NCI-H446 (cell line): ENCODE results near the gene FAM168A.

Experiments
- DNase-seq, 2 experiments: peaks; one replicate each; lab custom pipeline; 2025; lab: John Stamatoyannopoulos, UW

FAM168A gene

GRCh38 chr11:73555615-73556014 is 42.3 kb downstream of the FAM168A start:
- no peak for DNase-seq

DNA sequence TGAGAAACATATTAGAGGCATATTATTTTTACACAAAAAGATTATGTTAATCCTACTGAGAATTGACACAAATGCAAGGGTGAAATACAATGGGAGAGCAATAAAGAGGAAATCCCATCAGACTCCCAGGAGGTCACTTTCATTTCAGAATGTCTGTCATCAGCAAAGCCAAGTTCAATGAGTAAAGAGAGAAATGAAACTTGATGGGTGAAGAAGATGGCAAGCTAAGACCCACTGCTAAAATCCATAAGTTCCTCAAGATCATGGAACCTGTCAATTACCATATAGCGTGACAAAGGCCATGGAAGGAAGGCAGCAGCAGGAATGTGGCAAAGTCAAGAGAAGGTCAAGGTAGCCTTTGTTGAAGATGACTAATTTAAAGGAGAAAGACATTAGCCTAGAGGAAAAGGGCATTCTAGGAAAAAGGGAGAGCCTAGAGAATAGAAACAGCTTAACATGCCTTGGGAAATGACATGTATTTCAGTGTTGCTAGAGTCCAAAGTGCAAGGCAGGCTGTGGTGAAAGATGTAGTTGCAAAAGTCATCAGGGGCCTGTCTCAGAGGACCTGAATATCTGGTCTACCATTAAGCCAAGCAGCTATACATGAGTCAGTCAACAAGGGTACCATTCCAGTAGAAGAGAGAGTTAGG is 43.1 kb downstream of the FAM168A start:
- no peak for DNase-seq

DNA sequence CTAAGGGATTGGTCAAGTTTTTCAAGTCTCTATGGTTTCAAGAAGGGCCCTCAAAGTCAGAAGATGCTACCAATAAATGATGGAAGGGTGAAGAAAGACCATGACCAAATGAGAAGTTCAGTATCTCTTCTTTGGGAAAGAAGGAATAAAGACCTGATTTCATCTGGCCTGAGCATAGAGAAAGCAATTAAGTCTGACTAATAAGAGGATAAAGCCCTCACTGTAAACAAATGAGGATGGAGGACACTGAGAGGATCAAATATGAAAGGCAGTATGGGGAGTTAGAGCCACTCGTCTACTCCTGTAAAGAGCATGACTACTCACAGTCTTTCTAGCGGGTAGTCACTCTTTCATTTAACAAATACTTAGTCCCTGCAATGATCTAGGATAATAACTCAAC is 44.6 kb downstream of the FAM168A start:
- no peak for DNase-seq

DNA sequence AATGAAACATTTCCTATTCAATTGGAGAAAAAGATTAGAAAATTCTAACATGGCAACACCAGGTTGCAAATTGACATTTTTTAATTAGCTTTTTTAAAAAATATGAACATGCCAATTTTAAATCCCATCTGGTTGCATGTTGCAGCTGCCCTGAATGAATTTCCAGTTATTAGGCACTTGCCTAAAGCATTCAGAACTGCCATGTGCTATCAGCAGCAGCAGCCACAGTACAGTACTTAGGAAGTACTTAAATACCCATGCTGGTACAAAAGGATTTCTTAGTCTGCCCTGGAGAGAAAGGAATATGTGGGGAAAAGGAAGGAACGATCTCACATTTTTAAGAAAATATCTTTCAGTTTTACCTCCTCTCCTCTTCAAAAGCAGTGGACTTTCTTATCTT is 46.2 kb downstream of the FAM168A start:
- DNase-seq = no peak

- DNase-seq = no peak
Observed at GRCh38 chr11:73549376-73549775, 48.5 kb downstream of the FAM168A start.

- DNase-seq = no peak
Observed at GRCh38 chr11:73547706-73548595, 50.0 kb downstream of the FAM168A start.

DNA sequence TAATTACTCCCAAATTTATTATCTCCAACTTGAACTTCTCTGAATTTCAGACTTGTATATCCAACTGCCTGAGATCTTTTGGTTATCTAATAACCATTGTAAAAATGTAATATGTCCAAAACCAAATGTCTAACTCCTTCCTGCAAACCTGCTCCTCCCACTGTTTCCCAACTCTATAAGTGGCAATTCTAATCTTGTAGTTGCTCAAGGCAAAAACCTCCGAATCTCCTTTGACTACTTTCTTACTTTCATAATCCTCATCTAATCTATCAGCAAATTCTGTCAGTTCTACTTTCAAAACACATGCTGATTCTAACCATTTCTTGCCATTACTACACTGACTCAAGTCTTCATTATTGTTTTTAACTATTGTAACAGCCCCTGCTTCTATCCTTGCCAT is 55.7 kb downstream of the FAM168A start:
- no peak for DNase-seq

GRCh38 chr11:73539506-73540084 is 58.3 kb downstream of the FAM168A start:
- DNase-seq = peak; percentile 22 to 31

- DNase-seq = peak in 1 of 2 experiments; percentile 10
Observed at GRCh38 chr11:73538381-73538872, 59.5 kb downstream of the FAM168A start.

DNA sequence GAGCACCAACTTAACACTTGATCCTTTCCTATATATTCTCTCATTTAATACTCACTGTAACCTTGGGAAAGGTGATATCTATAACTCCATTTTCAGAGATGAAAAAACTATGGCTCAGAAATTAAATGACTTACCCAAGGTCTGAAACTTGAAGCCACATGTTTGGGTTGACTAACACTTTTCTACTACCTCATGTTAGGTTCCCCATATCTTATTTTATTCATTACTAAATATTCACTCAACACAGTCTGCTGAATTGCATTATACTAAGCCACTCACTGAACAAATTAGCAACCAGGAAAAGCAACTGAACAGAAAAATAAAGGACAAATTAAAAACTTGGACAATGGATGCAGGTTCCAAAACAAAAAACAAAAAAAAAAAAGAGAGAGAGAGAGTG is 59.9 kb downstream of the FAM168A start:
- DNase-seq = no peak

- DNase-seq = no peak
Observed at GRCh38 chr11:73536961-73537360, 61.0 kb downstream of the FAM168A start.

DNA sequence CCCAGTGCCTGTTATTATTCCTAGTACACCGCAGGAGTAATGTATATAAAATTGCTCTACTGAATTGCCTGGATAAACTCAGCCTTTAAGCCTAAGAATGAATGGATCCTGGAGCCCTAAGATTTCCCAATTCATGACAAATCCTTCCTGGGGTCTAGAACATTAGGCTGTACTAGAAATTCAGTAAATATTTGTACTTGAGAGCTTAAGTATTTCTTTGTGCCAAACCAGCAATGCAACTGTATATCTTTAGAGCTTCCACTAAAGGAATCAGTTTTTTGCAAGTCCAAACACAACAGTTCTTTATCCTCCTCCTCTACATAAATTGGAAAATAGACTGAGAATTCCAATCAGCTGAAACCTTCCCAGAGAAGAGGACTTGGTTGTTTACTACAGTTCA is 65.6 kb downstream of the FAM168A start:
- DNase-seq = no peak

DNA sequence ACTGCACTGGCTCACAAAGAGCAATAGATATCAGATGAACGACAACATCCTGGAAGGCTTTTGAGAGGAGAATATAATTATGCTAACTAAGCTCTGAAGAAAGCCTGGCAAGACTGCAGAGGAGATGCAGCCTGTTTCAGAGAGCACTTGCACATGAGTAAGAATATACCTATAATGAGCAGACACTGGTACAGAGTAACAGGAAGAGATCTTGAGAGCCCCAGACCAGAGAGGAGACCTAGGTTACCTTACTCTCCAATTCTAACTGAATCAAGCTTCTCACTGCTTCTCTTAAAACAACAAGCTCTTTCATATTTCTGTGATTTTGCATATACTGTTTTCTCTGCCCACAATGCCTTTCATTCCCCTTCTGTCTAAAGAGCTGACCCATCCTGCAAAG is 66.5 kb downstream of the FAM168A start:
- no peak for DNase-seq

- no peak for DNase-seq
Observed at GRCh38 chr11:73530109-73530508, 67.8 kb downstream of the FAM168A start.

DNA sequence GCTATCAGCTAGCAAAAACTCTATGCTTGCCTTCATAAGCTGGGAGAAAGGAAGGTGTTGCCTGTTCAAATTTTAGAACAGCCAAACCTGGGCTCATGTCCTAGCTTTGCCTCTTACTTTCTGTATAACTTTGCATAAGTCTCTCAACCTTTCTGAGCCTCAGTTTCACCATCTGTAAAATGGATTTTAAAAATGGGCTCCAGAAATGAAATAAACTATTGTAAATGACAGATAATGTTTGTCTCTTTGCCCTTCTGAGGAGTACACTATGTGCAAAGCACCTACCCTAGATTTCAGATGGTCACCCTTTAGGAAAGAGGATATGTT is 68.7 kb downstream of the FAM168A start:
- no peak for DNase-seq

DNA sequence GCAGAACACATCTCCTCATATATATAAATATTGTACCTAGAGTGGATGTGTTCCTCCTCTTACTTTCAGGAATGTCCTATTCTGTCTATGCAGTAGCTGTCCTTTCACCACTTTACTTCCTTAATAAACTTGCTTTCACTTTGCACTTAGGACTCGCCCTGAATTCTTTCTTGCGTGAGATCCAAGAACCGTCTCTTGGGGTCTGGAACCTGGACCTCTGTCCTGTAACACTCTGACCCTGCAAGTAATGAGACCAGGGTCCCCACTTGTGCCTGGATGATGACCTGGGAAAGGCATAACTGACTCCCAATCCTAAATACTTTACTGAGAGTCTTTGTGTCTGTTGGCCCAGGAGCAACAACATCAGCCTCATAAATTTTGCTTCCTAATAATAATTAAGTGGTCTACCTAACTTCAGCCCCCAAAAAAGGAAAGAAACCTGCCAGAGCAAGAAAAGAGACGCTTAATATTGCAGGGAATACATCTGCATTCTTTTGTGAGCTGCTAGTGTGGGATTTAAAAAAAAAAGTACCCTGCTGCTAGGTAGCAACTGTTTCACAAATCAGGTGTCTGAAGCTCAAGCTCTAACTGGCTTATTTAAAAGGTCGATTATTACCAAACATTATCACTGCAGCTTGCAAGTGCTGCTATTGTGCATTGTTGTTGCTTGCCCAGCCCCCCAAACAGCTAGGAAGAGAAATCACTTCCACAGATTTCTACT is 69.3 kb downstream of the FAM168A start:
- DNase-seq = no peak

DNA sequence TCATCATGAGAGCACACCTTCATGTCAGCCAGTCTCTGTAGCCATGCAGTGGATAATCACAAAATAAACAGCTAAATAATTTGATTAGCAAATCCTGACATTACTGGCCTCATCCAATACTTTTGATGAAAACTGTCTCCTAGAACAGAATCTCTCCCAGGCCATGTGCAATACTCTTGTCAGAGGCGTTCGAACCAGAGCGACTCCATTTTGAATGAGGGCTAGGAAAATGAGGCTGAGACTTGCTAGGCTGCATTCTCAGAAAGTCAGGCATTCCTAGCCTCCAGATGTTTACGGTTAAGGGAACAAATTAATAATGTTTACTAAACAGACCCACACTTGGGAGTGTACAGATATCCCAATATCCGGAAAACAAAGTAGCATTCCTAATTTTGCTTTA is 69.9 kb downstream of the FAM168A start:
- DNase-seq = no peak

DNA sequence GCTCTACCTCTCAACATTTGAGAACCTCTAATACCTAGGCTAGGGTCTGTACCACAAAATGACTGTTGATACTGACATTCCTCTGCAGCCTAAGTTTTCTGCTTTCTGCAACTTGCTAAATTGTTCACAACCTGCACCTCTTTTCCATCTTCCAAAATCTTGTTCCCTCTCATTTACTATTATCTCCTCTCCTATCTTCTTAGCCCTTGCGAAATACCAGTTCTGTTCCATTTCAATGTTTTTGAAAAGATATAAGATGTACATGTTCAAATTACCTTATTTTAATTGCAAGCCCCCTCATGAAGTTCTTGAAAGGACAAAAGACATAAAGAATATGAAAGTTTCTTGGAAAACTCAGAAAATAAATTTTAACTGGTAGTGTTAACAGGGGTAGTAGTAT is 72.3 kb downstream of the FAM168A start:
- DNase-seq = no peak

- DNase-seq = no peak
Observed at GRCh38 chr11:73524774-73525173, 73.1 kb downstream of the FAM168A start.

- DNase-seq = peak; percentile 19 to 52
Observed at GRCh38 chr11:73521621-73522020, 76.3 kb downstream of the FAM168A start.

GRCh38 chr11:73520353-73521061 is 77.4 kb downstream of the FAM168A start:
- DNase-seq = peak; percentile 19 to 39

DNA sequence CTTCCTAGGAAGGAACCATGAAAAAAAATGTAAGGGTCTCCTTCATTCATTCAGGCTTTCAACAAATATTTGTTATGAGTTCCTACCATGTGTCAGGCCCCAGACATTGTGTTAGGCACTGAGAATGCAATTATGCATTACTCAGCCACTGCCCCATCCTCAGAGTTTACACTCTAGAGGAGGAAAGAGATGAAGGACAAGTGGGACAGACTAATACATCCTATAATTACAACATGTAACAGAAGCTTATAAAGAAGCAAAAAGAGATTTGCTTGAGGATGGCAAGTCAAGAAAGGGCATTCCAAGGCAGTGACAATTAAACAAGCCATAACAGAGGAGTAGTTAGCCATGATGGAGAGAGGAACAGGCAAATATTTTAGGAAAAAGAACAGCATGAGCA is 78.6 kb downstream of the FAM168A start:
- DNase-seq = no peak
